ENCODE results near the gene LHPP.

GRCh38 chr10:124423813-124424212 lies 37.8 kb upstream of the LHPP start:
- no peak for TF ChIP-seq CTCF (conservative IDR thresholded peaks at IDR 0.05 in 1 of 2, IDR thresholded peaks at IDR 0.05 in 1 of 2; ENCODE audit: low read depth in 1 of 2, low read length in 2 of 2)
- TF ChIP-seq EZH2 (IDR thresholded peaks at IDR 0.05; ENCODE audit: low read length, missing control alignments), result no peak
